Progenitor cell of endocrine pancreas (in vitro differentiated cells): ENCODE results near the gene PCGF1. TPM values are rescaled to one million over a fixed set of nuclear protein-coding genes. Genes with fewer than 3 reads are reported as not detected.

Experiments used
- DNase-seq: peaks from one replicate; pipeline ENCODE4 v3.0.0; 2021; ENCODE audit warnings: low spot score; ENCODE audit not compliant: unreplicated experiment
- H3K27ac Mint-ChIP-seq: 2 replicates; pipeline ENCODE4 v1.8.0; 2021; ENCODE audit warnings: mild to moderate bottlenecking, moderate library complexity, mixed read lengths
- H3K27me3 Mint-ChIP-seq: 2 replicates; pipeline ENCODE4 v1.8.0; 2021; ENCODE audit warnings: mixed read lengths
- H3K36me3 Mint-ChIP-seq: 2 replicates; pipeline ENCODE4 v1.8.0; 2022; ENCODE audit warnings: mixed read lengths; ENCODE audit not compliant: insufficient read depth
- H3K4me1 Mint-ChIP-seq: 2 replicates; pipeline ENCODE4 v1.8.0; 2021; ENCODE audit warnings: low read depth, mixed read lengths
- H3K4me3 Mint-ChIP-seq: 2 replicates; pipeline ENCODE4 v1.8.0; 2021; ENCODE audit warnings: low read depth, mild to moderate bottlenecking, moderate library complexity, mixed read lengths
- H3K9me3 Mint-ChIP-seq: 2 replicates; pipeline ENCODE4 v1.8.0; 2021; ENCODE audit warnings: low read depth, mixed read lengths
- total RNA-seq: library from RNA; stranded (reverse); gene quantifications from 2 replicates; pipeline ENCODE4 v1.2.1, GENCODE V29; 2021
- TF ChIP-seq, protein P1 (sequence below): fragments of 200-600 bp; sonication (generic); IDR thresholded peaks from one replicate; pipeline ENCODE4 v1.5.0; 2021; ENCODE audit warnings: antibody characterized with exemption, mild to moderate bottlenecking; ENCODE audit not compliant: unreplicated experiment

The PCGF1 gene
- total RNA-seq, 1 donor from 2014 or later = 24.4 TPM

DNA sequence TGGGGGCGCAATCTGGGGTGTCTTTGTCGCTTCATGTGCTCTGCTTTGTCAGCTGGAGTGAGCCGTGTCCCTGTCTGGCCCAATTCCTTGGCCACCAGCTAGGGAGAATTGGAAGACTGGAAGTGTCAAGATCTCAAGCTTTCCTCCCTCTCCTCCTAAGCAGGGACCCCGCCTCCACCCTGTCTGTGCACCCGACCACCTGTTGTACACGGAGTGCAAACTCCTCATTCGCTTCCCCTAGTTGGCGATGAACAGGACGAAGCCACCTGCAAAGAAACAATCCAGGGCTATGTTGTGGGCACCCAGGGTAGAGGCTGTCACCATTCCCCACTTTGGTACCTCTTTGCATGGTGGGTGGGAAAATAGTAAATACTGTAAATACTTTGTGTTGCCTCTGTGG is 20.2 kb upstream of the PCGF1 start:
- peaks cover 17% of the 10 kb centered on the region for H3K4me1 Mint-ChIP-seq
- no peak overlapping the region for H3K27ac Mint-ChIP-seq
- no peak for DNase-seq
- TF ChIP-seq, protein P1, sequence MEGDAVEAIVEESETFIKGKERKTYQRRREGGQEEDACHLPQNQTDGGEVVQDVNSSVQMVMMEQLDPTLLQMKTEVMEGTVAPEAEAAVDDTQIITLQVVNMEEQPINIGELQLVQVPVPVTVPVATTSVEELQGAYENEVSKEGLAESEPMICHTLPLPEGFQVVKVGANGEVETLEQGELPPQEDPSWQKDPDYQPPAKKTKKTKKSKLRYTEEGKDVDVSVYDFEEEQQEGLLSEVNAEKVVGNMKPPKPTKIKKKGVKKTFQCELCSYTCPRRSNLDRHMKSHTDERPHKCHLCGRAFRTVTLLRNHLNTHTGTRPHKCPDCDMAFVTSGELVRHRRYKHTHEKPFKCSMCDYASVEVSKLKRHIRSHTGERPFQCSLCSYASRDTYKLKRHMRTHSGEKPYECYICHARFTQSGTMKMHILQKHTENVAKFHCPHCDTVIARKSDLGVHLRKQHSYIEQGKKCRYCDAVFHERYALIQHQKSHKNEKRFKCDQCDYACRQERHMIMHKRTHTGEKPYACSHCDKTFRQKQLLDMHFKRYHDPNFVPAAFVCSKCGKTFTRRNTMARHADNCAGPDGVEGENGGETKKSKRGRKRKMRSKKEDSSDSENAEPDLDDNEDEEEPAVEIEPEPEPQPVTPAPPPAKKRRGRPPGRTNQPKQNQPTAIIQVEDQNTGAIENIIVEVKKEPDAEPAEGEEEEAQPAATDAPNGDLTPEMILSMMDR = no peak
- H3K9me3 Mint-ChIP-seq = no peaks in the 10 kb centered on the region
- H3K36me3 Mint-ChIP-seq = peaks cover 14% of the 10 kb centered on the region
- H3K27me3 Mint-ChIP-seq = peaks cover 6% of the 10 kb centered on the region
- H3K4me3 Mint-ChIP-seq = peak overlapping the region; percentile 98

DNA sequence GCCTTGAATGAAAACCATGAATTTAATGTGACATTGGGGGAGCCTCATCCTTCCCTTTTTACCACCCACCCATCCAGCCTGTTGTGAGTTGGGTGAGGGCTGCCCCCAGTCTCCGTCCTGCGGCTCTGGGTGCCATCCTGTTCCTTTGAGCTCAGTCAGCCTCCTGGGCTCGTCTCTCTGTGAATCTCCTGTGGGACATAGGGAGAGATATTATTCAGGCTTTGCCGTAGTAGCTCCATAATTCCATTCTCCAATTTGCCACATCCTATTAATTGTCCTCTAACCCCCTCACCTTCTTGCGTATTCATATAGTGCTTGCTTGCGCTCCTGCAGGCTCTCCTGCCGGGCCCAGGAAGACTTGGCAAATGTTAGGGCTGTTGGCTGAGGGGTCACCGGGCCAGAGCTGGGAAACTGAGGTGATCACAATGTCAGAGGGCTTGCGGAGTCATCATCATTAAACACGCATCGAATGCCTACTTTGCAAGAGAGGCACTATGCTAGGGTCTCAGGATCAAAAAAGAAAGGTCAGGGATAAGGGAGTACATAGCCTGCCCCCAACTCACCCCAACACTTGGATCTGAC is 19.2 kb upstream of the PCGF1 start:
- DNase-seq = no peak
- Mint-ChIP-seq H3K27ac (no peak overlapping the region), H3K4me3 (peak overlapping the region; percentile 38), H3K4me1 (peaks cover 14% of the 10 kb centered on the region), H3K9me3 (no peaks in the 10 kb centered on the region), H3K27me3 (peaks cover 15% of the 10 kb centered on the region), H3K36me3 (peaks cover 11% of the 10 kb centered on the region)
- TF ChIP-seq, protein P1 = no peak

DNA sequence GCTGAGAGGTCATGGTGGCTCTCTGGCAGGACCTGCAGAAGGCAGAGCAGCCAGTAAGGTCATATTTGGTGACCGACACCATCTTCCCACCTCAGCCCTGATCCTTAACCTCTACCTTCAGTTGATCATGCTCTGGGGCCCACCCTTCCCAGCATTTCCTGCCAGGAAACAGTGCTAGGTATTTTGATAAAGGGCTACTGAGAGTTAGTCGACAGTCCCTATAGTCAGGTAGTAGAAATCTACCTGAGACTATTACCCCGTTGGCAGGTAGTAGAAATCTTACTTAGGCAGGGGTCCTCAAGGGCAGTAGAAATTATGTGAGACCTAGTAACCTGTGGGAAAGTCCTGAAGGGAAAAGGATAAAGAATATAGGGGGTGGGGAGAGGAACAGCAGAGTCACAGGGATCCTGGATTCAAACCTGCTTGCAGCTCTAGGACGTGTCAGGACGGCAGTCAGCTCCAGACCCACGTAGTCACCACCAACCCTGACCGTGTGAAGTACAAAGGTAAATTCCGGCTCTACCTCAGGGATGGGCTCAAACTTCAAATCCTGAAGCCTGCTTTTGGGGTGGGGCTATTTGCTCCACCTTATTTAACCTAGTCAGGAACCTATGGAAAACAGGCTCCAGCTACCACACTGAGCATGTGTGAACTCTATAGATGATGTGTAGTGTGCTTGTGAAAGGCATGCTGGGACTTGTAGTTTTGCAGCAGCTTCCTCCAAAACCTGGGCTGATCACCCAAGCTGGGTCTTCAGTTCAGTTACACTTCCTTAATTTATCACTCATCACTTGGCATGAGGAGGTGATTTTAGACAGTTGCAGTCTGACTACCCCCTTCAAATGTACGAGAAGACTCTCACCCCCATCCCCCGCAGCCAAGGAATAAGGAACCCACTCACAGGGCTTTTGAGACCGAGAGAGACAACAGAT is 18.5 kb upstream of the PCGF1 start, which contains the start of gene DQX1:
TSS of gene DQX1 (minus strand) at position 515 of the 932 bp plus-strand sequence. CDS start at position 13, 502 bp downstream.
- peak within 1 kb of the TSS; percentile 44 for H3K4me3 Mint-ChIP-seq
- peaks cover 11% of the 10 kb centered on the region for H3K36me3 Mint-ChIP-seq
- H3K9me3 Mint-ChIP-seq = no peaks in the 10 kb centered on the region
- H3K27ac Mint-ChIP-seq = no peak within 1 kb of the TSS
- peaks cover 13% of the 10 kb centered on the region for H3K4me1 Mint-ChIP-seq
- peaks cover 21% of the 10 kb centered on the region for H3K27me3 Mint-ChIP-seq
- TF ChIP-seq, protein P1 = no peak
- DNase-seq = no peak

DNA sequence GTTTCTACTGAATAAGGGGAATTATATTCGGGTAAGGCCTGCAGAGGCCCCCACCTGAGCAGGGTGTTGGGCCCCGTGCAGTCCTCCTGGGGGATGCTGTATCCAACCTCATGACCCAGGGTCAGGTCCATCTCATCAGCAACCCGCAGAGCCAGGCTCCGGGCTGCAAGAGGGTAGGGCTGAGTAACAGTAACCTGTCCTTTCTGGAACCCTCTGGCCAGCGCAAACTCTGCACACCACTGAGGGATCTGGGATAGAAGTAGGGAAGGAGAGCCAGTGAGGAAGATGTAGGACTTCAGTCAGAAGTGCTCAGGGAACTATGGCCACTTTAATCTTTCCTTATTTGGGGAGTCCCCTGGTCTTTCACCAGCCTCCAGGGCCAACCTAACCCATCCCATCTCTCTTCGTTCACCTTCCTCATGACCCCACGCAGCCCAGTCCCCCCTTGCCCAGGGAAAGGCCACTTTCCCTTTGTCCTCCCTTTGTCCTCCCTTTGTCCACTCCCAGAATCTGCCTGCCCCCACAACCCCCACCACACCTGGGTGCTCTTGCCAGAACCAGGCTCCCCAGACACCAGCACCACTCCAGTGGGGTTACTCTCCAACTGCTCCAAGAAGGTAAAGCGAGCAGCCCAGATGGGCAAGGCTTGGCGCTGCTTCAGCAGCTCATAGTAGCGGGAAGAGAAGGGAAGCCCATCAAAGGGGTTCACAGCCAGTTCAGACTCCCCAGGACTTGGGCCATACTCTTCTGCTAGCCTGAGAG is 17.6 kb upstream of the PCGF1 start:
- H3K27me3 Mint-ChIP-seq = peaks cover 30% of the 10 kb centered on the region
- H3K9me3 Mint-ChIP-seq = no peaks in the 10 kb centered on the region
- H3K4me1 Mint-ChIP-seq = peaks cover 9% of the 10 kb centered on the region
- no peak overlapping the region for H3K4me3 Mint-ChIP-seq
- no peak for DNase-seq
- TF ChIP-seq, protein P1 = no peak
- H3K27ac Mint-ChIP-seq = no peak overlapping the region
- peaks cover 11% of the 10 kb centered on the region for H3K36me3 Mint-ChIP-seq

DNA sequence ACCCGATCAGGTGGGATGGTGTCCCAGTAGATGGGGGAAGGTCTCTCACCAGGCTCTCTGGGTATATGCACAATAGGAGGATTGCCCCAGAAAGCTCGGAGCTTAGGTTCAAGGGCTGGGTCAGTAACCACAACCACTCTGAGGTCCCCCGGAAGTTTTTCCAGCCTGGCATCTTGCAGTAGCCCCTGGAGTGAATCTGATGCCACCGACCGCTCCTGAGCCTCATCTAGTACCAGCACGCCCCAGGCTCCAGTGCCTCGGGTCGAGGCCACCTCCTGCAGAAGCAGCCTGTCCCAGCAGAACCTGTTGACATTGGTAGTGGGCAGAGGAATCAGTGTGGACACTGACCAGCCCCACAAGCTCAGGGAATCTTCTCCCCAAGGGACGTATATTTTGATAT is 16.5 kb upstream of the PCGF1 start:
- Mint-ChIP-seq H3K27ac (no peak overlapping the region), H3K27me3 (peaks cover 41% of the 10 kb centered on the region), H3K9me3 (no peaks in the 10 kb centered on the region), H3K4me1 (peaks cover 9% of the 10 kb centered on the region), H3K4me3 (no peak overlapping the region), H3K36me3 (peaks cover 11% of the 10 kb centered on the region)
- TF ChIP-seq, protein P1 = no peak
- DNase-seq = no peak
